Measurements from ENCODE around the gene MGAT5. TPM values are rescaled to one million over a fixed set of nuclear protein-coding genes. Genes with fewer than 3 reads are reported as not detected.

Gene MGAT5
- total and polyA plus RNA-seq, 7 donors: 1.1 to 7.0 (median 2.1) TPM

GRCh38 chr2:134249755-134250154 lies 4.1 kb upstream of the MGAT5 start:
- Histone ChIP-seq H3K27me3 (ENCODE audit: insufficient read depth in 3 of 3, low read length in 2 of 3) (no peaks in the 10 kb centered on the region), H3K4me3 (no peak overlapping the region), H3K4me1 (no peaks in the 10 kb centered on the region), H3K27ac (no peak overlapping the region), H3K9me3 (no peaks in the 10 kb centered on the region), H3K36me3 (ENCODE audit: insufficient read depth in 1 of 2, low read depth in 1 of 2) (no peaks in the 10 kb centered on the region)
- no peak for DNase-seq
- ATAC-seq: no peak
- TF ChIP-seq, protein P1, sequence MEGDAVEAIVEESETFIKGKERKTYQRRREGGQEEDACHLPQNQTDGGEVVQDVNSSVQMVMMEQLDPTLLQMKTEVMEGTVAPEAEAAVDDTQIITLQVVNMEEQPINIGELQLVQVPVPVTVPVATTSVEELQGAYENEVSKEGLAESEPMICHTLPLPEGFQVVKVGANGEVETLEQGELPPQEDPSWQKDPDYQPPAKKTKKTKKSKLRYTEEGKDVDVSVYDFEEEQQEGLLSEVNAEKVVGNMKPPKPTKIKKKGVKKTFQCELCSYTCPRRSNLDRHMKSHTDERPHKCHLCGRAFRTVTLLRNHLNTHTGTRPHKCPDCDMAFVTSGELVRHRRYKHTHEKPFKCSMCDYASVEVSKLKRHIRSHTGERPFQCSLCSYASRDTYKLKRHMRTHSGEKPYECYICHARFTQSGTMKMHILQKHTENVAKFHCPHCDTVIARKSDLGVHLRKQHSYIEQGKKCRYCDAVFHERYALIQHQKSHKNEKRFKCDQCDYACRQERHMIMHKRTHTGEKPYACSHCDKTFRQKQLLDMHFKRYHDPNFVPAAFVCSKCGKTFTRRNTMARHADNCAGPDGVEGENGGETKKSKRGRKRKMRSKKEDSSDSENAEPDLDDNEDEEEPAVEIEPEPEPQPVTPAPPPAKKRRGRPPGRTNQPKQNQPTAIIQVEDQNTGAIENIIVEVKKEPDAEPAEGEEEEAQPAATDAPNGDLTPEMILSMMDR (IDR thresholded peaks at IDR 0.05): no peak
- intact Hi-C loops (cut with DNase I): loop anchor here (5.0 to 10.0 kb wide), 3 partner anchors 155 to 365 kb away; no protein-coding TSS in a partner anchor
- 94 to 97% (median 96%) methylated on average over 2 of the region's 2 CpGs for WGBS, 3 donors

DNA sequence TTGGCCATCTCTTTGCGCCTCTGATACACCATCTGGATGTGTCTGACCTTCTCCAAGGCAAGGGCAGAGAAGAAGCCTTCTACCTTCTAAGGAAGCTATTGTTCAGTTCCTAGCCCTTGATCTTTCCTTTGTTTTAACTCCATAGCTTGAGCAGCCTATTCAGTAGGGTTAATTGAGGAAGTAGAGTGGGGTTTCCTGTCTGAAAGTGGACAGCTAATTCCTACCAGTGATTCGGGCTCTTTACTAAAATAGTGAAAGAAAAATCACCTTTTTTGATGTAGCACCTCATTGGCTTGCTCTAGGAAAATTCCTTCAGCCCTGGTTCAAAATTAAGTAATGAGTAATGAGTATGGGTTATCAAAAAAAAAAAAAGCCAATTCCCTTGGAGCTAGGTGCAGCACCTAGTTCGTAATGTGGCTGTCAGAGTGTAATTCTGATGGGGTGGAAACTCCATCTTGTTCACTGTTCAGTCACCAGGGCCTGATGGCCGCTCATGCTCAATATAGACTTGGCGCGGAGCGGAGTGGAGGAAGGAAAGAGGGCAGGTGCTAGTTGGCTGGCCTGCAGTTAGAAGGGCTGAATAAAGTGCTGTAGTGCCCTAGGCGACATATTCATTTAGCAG lies 2.9 kb upstream of the MGAT5 start:
- H3K4me1 ChIP-seq: no peaks in the 10 kb centered on the region
- H3K9me3 ChIP-seq: no peaks in the 10 kb centered on the region
- TF ChIP-seq, protein P1 (IDR thresholded peaks at IDR 0.05): no peak
- whole genome bisulfite sequencing, 3 donors: 88 to 90% (median 89%) methylated on average over 8 of the region's 8 CpGs
- ATAC-seq (no peak), DNase-seq (no peak)
- H3K27me3 ChIP-seq (ENCODE audit: insufficient read depth in 3 of 3, low read length in 2 of 3): no peaks in the 10 kb centered on the region
- intact Hi-C loops (cut with DNase I): no loop called here
- no peaks in the 10 kb centered on the region for H3K36me3 ChIP-seq (ENCODE audit: insufficient read depth in 1 of 2, low read depth in 1 of 2)
- no peak overlapping the region for H3K4me3 ChIP-seq
- no peak overlapping the region for H3K27ac ChIP-seq

DNA sequence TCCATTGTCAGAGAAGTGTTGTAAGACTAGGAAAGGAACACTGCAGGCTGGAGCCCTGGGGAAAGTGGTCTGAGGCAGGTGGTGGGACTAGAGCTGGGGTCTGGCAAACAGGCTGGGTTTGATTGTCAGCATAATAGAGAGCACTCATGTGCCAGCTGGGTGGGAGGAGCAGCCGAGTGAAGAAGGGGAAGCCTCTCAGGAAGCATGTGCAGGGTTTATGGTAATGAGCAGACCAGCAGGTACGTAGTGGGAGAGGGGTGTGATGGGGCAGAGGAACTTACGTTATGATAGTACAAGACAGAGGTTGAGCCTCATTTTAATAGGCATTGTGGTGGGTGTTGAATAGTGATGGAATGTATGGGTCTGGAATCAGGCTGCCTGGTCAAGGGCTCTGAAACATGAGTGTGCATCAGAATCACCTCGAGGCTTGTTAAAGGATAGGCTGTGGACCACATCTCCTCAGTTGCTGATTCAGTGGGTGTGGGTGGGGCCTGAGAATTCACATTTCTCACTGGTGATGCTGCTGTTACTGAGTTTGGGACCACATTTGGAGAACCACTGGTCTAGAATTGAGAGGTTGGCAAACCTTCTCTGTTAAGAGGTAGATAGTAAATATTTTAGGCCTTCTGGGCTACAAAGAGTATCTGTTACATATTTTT lies 1.7 kb upstream of the MGAT5 start:
- ATAC-seq (no peak), DNase-seq (no peak)
- H3K27ac ChIP-seq: no peak overlapping the region
- H3K36me3 ChIP-seq (ENCODE audit: insufficient read depth in 1 of 2, low read depth in 1 of 2): no peaks in the 10 kb centered on the region
- intact Hi-C loops (cut with DNase I): no loop called here
- TF ChIP-seq, protein P1 (IDR thresholded peaks at IDR 0.05): no peak
- H3K4me3 ChIP-seq: no peak overlapping the region
- H3K4me1 ChIP-seq: no peaks in the 10 kb centered on the region
- 88 to 94% (median 89%) methylated on average over 4 of the region's 4 CpGs for WGBS, 3 donors
- H3K27me3 ChIP-seq (ENCODE audit: insufficient read depth in 3 of 3, low read length in 2 of 3): no peaks in the 10 kb centered on the region
- no peaks in the 10 kb centered on the region for H3K9me3 ChIP-seq

GRCh38 chr2:134253117-134253704 lies 661 bp upstream of the MGAT5 start:
- H3K4me1 ChIP-seq: no peaks in the 10 kb centered on the region
- DNase-seq (no peak), ATAC-seq (no peak)
- no peaks in the 10 kb centered on the region for H3K9me3 ChIP-seq
- TF ChIP-seq, protein P1 (IDR thresholded peaks at IDR 0.05): no peak
- intact Hi-C loops (cut with DNase I): no loop called here
- H3K27me3 ChIP-seq (ENCODE audit: insufficient read depth in 3 of 3, low read length in 2 of 3): no peaks in the 10 kb centered on the region
- 97 to 99% (median 99%) methylated on average over 4 of the region's 4 CpGs for WGBS, 3 donors
- no peaks in the 10 kb centered on the region for H3K36me3 ChIP-seq (ENCODE audit: insufficient read depth in 1 of 2, low read depth in 1 of 2)
- no peak overlapping the region for H3K4me3 ChIP-seq
- H3K27ac ChIP-seq: no peak overlapping the region

All from psoas muscle (tissue), 8 donors.